Panc1 (cell line): Measurements from ENCODE around the gene TNIK. TPM values are rescaled to one million over a fixed set of nuclear protein-coding genes. Genes with fewer than 3 reads are reported as not detected.

Experiments
- ATAC-seq: fragments of 200-7000 bp; cut with Tn5 transposase; 2 replicates; pipeline ENCODE4 v1.9.1; 2020; ENCODE audit warnings: mild to moderate bottlenecking, moderate library complexity
- BruUV-seq: library from RNA; stranded (reverse); fragments of 400-500 nt; replicated peaks from 2 replicates; lab custom pipeline; 2021; lab: Mats Ljungman, UMichigan
- CTCF ChIA-PET: fragments of 300-600 bp; sonication (Branson Sonifier 250); formaldehyde crosslinking; loops from one replicate; lab custom pipeline; 2022; ENCODE audit warnings: antibody characterized with exemption; lab: Charles Lee
- POLR2A ChIA-PET: fragments of 300-600 bp; sonication (Branson Sonifier 250); formaldehyde crosslinking; loops from one replicate; lab custom pipeline; 2022; ENCODE audit warnings: antibody characterized with exemption; lab: Charles Lee
- DNase-seq: peaks from one replicate; pipeline ENCODE4 v3.0.0-alpha.2; 2010; ENCODE audit warnings: low read depth, low spot score
- H3K27ac ChIP-seq: 2 replicates; pipeline ENCODE4 v1.5.1; 2011; ENCODE audit warnings: mild to moderate bottlenecking, low read length, inconsistent platforms
- H3K27me3 ChIP-seq: fragments of 200-500 bp; sonication (Bioruptor generic); 2 replicates; pipeline ENCODE4 v1.6.0; 2014; ENCODE audit warnings: low read length, inconsistent platforms; ENCODE audit not compliant: control insufficient read depth, insufficient read depth
- H3K36me3 ChIP-seq: fragments of 200-500 bp; sonication (Bioruptor generic); 2 replicates; pipeline ENCODE4 v1.5.1; 2014; ENCODE audit warnings: inconsistent platforms, mild to moderate bottlenecking, low read length, moderate library complexity; ENCODE audit not compliant: control insufficient read depth, insufficient read depth
- H3K4me1 ChIP-seq: 2 replicates; pipeline ENCODE4 v1.5.1; 2011; ENCODE audit warnings: inconsistent platforms, mild to moderate bottlenecking, low read length, moderate library complexity; ENCODE audit not compliant: control insufficient read depth, insufficient read depth
- H3K4me3 ChIP-seq, 2 experiments: 2 replicates each; pipeline ENCODE4 v1.5.1; 2011 to 2012; ENCODE audit warnings: low read depth in 2 of 2, low read length in 2 of 2, mild to moderate bottlenecking in 2 of 2, inconsistent platforms in 1 of 2, moderate library complexity in 1 of 2
- H3K9me3 ChIP-seq: fragments of 200-500 bp; sonication (Bioruptor generic); 2 replicates; pipeline ENCODE4 v1.5.1; 2014; ENCODE audit warnings: low read depth, mild to moderate bottlenecking, inconsistent platforms, low read length, moderate library complexity; ENCODE audit not compliant: control insufficient read depth, insufficient read depth
- CTCF ChIP-seq: fragments of 450-650 bp; IDR thresholded peaks from 2 replicates; pipeline ENCODE4 v1.5.1; 2017; ENCODE audit warnings: mild to moderate bottlenecking
- POLR2AphosphoS5 ChIP-seq: IDR thresholded peaks from 2 replicates; pipeline ENCODE4 v1.6.1; 2012; ENCODE audit warnings: mild to moderate bottlenecking, low read depth, low read length, moderate library complexity
- SIN3A ChIP-seq: IDR thresholded peaks from 2 replicates; pipeline ENCODE4 v1.6.1; 2012; ENCODE audit warnings: low read depth, mild to moderate bottlenecking, low read length, moderate library complexity, borderline replicate concordance; ENCODE audit not compliant: insufficient read depth
- TCF7L2 ChIP-seq: IDR thresholded peaks from 2 replicates; pipeline ENCODE4 v1.6.1; 2011; ENCODE audit warnings: mild to moderate bottlenecking, low read depth, low read length, inconsistent platforms
- in situ Hi-C: cut with HindIII; loops from 2 replicates; pipeline ENCODE4 v1.10.0; 2016; ENCODE audit warnings: low sequenced_read_pairs, low pct_unique_long_range_greater_than_20kb
- intact Hi-C: fragments of 100-400 bp; cut with micrococcal nuclease; formaldehyde crosslinking; loops from one replicate; pipeline ENCODE4 v1.10.0; 2022; ENCODE audit not compliant: unreplicated experiment
- total RNA-seq: library from RNA; stranded (reverse); gene quantifications from one replicate; pipeline ENCODE4 v1.2.1, GENCODE V29; 2021; ENCODE audit not compliant: unreplicated experiment
- TF ChIP-seq, protein P1 (sequence below), 2 experiments: IDR thresholded peaks; 2 replicates each; pipeline ENCODE4 v1.6.1; 2011 to 2012; ENCODE audit warnings: low read depth in 2 of 2, control low read depth in 1 of 2, low read length in 1 of 2, mild to moderate bottlenecking in 1 of 2, moderate library complexity in 1 of 2; ENCODE audit not compliant: insufficient read depth in 1 of 2

The TNIK gene
- total RNA-seq, 1 experiment from 2014 or later: 1.9 TPM

GRCh38 chr3:171186383-171186782 is 273.8 kb downstream of the TNIK start:
- CTCF ChIA-PET: no interaction called here
- in situ Hi-C loops: no loop called here

GRCh38 chr3:171185959-171186358 is 274.2 kb downstream of the TNIK start:
- in situ Hi-C loops: no loop called here
- Histone ChIP-seq H3K9me3 (no peaks in the 10 kb centered on the region), H3K27me3 (no peaks in the 10 kb centered on the region; the same call in 1 of the 2 replicates), H3K36me3 (no peaks in the 10 kb centered on the region), H3K4me1 (no peaks in the 10 kb centered on the region), H3K27ac (no peak overlapping the region), H3K4me3 (no peak overlapping the region)
- ChIA-PET CTCF (interaction anchor here (0.7 kb wide), 1 partner anchor 381 kb away, joined by 3 read pairs; no protein-coding TSS in a partner anchor), POLR2A (no interaction called here)
- intact Hi-C loops: loop anchor here (10.0 kb wide), 1 partner anchor 649 kb away; no protein-coding TSS in a partner anchor
- no TSS peak for BruUV-seq
- DNase-seq: no peak
- TF ChIP-seq TCF7L2 (no peak), SIN3A (no peak)
- TF ChIP-seq, protein P1, sequence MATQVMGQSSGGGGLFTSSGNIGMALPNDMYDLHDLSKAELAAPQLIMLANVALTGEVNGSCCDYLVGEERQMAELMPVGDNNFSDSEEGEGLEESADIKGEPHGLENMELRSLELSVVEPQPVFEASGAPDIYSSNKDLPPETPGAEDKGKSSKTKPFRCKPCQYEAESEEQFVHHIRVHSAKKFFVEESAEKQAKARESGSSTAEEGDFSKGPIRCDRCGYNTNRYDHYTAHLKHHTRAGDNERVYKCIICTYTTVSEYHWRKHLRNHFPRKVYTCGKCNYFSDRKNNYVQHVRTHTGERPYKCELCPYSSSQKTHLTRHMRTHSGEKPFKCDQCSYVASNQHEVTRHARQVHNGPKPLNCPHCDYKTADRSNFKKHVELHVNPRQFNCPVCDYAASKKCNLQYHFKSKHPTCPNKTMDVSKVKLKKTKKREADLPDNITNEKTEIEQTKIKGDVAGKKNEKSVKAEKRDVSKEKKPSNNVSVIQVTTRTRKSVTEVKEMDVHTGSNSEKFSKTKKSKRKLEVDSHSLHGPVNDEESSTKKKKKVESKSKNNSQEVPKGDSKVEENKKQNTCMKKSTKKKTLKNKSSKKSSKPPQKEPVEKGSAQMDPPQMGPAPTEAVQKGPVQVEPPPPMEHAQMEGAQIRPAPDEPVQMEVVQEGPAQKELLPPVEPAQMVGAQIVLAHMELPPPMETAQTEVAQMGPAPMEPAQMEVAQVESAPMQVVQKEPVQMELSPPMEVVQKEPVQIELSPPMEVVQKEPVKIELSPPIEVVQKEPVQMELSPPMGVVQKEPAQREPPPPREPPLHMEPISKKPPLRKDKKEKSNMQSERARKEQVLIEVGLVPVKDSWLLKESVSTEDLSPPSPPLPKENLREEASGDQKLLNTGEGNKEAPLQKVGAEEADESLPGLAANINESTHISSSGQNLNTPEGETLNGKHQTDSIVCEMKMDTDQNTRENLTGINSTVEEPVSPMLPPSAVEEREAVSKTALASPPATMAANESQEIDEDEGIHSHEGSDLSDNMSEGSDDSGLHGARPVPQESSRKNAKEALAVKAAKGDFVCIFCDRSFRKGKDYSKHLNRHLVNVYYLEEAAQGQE (IDR thresholded peaks at IDR 0.05; ENCODE audit: insufficient read depth in 1 of 2, low read depth in 2 of 2, low read length in 1 of 2): no peak
- ATAC-seq: no peak

More at GRCh38 chr3:171186383-171186782, 273.8 kb downstream of the TNIK start:
- ATAC-seq (no peak), DNase-seq (no peak)
- H3K27me3 ChIP-seq: no peaks in the 10 kb centered on the region; the same call in 1 of the 2 replicates
- H3K4me3 ChIP-seq: no peak overlapping the region
- no peaks in the 10 kb centered on the region for H3K4me1 ChIP-seq
- H3K27ac ChIP-seq: no peak overlapping the region
- intact Hi-C loops: loop anchor here (10.0 kb wide), 1 partner anchor 648 kb away; no protein-coding TSS in a partner anchor
- no peaks in the 10 kb centered on the region for H3K36me3 ChIP-seq
- POLR2A ChIA-PET: no interaction called here
- no peaks in the 10 kb centered on the region for H3K9me3 ChIP-seq
- TF ChIP-seq, protein P1 (IDR thresholded peaks at IDR 0.05; ENCODE audit: insufficient read depth in 1 of 2, low read depth in 2 of 2, low read length in 1 of 2): no peak
- TF ChIP-seq POLR2AphosphoS5 (no peak), CTCF (no peak), SIN3A (no peak), TCF7L2 (no peak)
- BruUV-seq: no TSS peak
